ENCODE data around the gene RSPH9. TPM values are rescaled to one million over a fixed set of nuclear protein-coding genes. Genes with fewer than 3 reads are reported as not detected.
"Not testable (repeated sequence)": the region's sequence is repeated elsewhere in the genome, so short reads cannot be mapped to it uniquely, and the experiment has no call there.

Gene RSPH9
- total RNA-seq, 1 donor from 2014 or later = not detected

DNA sequence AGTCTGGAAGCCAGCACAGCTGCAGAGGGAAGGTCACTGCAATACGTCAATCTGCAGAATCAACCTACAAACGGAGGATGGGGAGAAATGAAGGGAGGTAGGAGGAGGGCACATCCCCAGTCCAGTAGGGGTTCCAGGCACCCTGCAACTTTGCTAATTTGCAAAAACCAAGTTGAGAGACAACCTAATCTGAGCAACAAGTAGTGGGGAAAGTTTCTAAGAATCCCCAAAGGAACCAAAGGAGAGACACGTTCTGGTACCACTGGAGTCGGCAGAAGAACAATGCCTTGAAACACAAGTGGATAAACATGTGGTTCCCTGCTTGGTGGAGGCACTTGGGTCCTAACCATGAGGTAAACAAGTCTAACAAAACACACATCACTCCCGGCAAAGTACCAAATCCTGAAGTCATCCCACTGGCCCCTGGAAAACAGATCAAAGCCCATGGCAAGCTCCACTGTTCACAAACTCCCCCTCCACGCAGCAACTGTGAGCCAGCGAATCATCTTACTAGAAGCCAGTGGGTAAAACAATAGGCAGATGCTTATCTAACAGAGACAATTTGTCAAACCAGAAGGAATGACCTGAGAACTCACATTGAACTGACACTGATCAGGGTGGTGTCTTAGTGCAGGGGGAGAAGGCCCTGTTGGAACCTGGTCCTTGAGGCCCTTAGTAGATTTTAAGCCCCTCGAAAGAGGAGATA lies 38.0 kb downstream of the RSPH9 start:
- intact Hi-C loops (cut with micrococcal nuclease) = no loop called here

- intact Hi-C loops (cut with micrococcal nuclease) = no loop called here
These were observed 39.0 kb downstream of the RSPH9 start for GRCh38 chr6:43683708-43684455.

DNA sequence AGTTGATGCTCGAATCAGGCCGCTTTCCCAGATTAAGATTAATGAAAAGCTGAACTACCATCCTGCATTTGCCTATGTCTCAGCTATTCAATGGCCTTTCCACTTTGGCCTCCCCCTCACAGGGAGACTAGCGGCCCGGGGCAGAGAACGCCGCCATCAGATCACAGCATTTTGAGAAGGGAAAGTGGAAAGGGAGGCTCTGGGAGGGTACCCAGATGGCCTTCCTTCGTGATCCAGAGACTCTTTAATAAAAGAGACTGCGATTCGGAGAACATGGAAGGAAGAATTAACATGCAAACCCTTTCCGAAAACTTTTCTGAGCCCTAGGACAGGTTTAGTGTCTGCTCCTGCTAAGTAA lies 42.2 kb downstream of the RSPH9 start:
- intact Hi-C loops (cut with micrococcal nuclease) = no loop called here

DNA sequence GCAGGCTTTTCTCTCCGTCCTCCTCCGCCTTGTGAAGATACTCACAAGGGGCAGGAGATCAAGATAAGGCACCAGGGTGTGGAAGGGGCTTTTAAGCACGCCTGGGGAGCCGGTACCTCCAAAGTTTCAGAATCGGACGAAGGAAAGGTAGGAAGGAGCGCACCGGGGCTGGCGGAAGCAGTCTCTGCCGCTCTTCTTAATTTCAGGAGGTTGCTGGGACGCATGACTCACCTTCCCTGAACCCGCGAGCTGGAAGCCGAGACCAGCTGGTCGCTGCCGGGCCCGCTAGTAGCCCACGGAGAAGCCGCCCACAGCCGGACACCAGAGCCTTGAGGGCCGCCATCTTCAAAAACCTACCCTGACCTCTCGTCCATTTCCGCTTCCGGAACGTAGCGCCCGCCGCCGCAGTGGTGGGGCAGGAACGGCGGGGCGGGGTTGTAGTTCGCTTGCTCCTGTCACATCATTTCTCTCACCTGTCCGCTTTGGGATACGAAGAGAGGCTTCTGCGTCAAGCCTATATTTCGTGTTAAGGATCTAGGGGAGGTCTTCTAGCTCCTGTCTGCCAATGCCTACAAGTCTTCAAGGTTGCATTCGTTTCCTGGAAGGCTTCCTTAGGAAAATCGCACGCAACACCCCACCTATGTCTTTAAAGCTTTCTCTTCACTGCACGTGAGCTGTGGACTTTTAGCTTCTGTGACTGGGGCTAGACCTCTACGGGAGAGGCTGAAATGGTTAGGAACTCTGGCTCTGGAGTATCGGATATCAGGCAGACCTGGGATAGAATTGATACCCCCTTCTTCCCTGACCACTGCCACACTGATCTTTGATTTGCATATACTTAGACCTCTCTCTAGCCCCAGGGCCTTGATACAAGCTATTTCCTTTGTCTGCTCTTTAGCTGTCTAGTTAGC lies 42.9 kb downstream of the RSPH9 start, which contains the start of gene MRPS18A:
Gene MRPS18A, minus strand, starts transcription at position 355 of the 911 bp plus-strand sequence. Its CDS starts 12 bp downstream, at position 343.
- intact Hi-C loops (cut with micrococcal nuclease) = no loop called here

GRCh38 chr6:43689421-43689820 lies 44.6 kb downstream of the RSPH9 start:
- intact Hi-C loops (cut with micrococcal nuclease) = no loop called here

GRCh38 chr6:43695215-43695966 lies 50.6 kb downstream of the RSPH9 start:
- intact Hi-C loops (cut with micrococcal nuclease) = no loop called here

- intact Hi-C loops (cut with micrococcal nuclease) = no loop called here
These were observed 51.1 kb downstream of the RSPH9 start for GRCh38 chr6:43695967-43696291.

DNA sequence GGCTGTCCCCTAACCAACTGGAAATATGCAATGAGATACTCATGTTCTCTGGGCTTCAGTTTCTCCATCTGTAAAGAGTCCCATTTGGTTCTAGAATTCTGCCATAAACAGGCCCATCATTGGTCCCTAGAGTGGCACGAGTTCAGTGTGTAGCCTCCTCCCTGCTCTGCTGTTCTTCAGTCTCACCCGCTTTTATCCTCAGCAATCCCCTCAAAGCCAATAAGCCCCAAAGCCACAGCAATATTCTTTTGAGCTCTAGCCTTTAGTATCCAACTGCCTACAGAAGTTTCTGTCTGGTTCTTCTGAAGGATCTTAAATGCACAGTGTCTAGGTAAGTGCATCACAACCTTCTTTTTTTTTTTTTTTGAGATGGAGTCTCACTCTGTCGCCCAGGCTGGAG lies 52.6 kb downstream of the RSPH9 start:
- intact Hi-C loops (cut with micrococcal nuclease) = no loop called here

DNA sequence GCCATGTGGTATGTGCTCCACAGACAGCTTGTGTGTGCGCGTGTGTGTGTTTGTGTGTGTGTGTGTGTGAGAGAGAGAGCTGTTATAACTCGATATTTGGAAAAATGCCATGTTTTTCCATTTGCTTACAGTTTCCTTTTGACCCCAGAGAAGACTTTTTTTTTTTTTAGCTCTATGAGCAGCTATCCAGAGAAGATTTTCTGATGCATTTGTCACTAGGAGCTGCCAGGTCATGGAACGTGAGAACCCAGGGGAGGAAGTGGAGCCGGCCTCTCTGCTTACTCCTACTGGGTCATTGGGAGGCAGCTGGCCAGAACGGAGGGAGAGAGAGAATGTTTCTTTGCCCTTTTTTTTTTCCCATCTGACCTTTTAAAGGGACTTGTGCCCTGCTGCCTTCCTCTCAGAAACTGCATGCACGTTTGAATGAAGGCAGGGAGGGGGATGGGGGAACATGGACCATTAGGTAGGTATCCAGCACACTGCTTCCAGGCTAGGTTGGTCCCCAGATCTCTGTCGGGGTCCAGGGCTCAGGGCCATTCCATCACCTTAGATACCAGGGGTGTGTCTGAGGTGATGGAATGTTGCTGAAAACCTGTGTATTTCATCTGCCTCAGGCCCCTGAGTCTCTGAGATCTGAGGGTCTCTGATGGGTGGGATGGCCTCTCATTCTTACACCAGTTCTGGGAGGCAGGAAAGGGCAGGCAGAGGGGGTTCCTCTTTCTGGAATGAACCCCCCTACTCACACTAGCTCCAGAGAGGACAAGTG lies 53.9 kb downstream of the RSPH9 start:
- intact Hi-C loops (cut with micrococcal nuclease) = no loop called here

DNA sequence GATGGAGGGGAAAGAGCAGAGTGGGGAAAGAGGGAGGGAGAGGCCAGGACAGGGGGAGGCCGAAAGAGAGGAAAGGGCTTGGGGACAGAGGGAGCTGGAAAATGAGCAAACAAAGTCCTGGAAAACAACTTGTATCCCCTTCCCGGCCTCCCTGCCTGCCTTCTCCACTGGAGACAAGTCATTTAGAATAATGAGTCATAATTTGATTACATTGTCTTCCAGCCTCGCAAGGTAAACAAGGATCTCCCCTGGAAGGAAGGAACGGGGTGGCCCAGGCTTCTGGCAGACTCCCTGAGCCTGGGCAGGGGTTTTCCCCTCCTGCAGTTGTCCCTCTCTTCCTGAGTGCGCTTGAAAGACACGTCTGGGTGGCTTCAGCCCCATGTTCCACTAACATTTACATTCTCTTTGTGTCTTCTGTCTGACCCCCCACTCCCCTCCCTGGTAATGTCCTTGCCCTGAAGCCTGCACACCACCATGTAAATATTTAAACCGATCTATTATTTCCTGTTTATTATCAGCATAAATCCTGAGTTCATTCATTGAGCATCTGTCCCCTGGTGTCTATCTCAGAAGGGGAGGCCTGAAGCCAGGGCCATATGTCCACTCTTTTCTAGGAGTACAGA lies 54.8 kb downstream of the RSPH9 start:
- intact Hi-C loops (cut with micrococcal nuclease) = no loop called here

- intact Hi-C loops (cut with micrococcal nuclease) = not testable (repeated sequence)
These were observed 56.2 kb downstream of the RSPH9 start for GRCh38 chr6:43700939-43701560.

GRCh38 chr6:43702171-43702533 lies 57.3 kb downstream of the RSPH9 start:
- intact Hi-C loops (cut with micrococcal nuclease) = no loop called here

DNA sequence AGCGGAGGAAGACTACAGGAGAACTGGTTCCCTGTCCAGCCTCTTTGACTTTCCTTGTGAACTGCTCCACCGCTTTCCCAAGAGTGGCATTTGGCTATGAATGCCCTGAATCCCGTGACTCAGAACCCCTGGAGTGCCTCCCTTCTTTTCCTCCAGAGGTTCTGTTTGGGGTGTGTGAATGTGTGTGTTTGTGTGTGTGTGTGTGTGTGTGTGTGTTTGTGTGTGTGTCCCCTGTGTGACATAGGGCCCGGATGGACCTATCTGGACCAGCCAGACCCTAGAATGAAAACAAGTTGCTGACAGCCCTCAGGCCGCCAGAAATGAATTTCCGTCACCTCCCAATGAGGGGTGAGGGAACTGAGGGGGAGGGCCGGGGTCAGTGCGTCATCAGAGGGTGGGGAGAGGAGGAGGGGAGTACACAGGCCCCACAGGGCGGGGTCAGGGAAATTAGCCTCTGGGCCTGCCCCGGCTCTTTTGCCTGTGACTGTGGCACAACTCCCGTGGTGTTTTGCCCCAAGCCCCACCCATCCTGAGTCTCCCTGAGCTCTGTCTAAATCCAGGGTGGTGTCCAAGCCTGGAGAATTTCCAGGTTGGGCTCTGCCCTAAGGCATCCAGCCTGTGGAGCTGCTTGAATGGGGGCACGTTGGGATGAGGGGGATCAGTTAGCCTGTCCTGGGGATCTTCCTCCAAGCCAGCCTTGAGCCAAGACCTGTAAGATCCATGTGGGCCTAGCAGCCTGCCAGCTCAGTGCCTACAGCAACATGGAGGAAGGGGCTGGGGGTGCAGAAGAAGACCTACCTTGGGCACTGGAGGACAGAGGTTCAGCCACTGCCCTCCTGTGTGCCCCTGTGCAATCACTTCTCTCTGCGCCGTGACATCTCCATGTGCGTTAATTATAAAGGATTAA lies 58.0 kb downstream of the RSPH9 start:
- intact Hi-C loops (cut with micrococcal nuclease) = no loop called here

- intact Hi-C loops (cut with micrococcal nuclease) = no loop called here
These were observed 58.9 kb downstream of the RSPH9 start for GRCh38 chr6:43703512-43704429.

DNA sequence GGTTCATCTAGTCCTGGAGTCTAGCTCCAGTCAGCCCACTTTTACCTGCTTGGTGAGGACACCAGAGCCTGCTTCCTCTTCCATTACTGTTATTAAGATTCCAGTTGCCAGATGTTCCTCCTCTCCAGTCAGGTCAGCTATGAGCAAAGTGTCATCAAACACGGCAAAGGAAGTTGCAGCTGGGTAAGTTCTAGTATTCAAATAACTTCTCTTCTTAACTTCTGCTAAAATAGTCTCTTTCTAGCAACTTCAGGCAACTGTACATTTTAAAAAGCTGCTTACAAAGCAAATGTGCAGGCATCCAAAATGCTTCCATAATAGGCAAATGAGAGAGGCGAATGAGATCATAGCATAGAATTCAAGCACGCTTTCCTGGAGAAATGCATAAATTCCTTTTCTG lies 61.2 kb downstream of the RSPH9 start:
- intact Hi-C loops (cut with micrococcal nuclease) = no loop called here

DNA sequence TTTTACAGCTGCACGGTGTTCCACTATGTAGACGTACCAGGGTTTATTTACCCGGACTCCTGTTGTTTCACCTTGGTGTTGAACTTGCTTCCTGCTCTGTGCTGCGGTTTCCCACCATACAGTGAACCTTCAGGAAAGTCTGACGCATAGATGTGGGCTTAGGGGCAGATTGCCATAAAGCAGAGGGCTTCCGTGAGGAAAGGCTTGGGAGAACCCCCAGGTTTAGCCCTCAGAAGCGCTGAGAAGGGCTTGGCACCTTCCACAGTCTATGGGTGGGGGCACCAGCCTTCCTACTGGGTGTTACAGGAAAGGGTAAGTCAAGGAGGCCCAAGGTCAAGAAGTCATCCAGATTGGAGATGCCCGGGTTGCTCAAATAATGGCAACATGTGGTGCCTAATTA lies 62.0 kb downstream of the RSPH9 start:
- intact Hi-C loops (cut with micrococcal nuclease) = no loop called here

GRCh38 chr6:43707269-43707668 lies 62.4 kb downstream of the RSPH9 start:
- intact Hi-C loops (cut with micrococcal nuclease) = no loop called here

GRCh38 chr6:43707767-43708166 lies 62.9 kb downstream of the RSPH9 start:
- intact Hi-C loops (cut with micrococcal nuclease) = no loop called here

All from T-helper 2 cell treated with Interferon-gamma antibody and Interleukin-4, amounts not matched to agents 100 ng/mL and 5 ng/mL, for 36 hours (primary cell).